IMR-90 (cell line): Measurements from ENCODE around the gene MID1. TPM values are rescaled to one million over a fixed set of nuclear protein-coding genes. Genes with fewer than 3 reads are reported as not detected.

Source experiments
- ATAC-seq: fragments of 200-7000 bp; cut with Tn5 transposase; 2 replicates; pipeline ENCODE4 v1.9.1; 2020; ENCODE audit warnings: low read depth, mild to moderate bottlenecking, moderate library complexity
- BruUV-seq: library from RNA; stranded (reverse); fragments of 400-500 nt; replicated peaks from 2 replicates; lab custom pipeline; 2021; lab: Mats Ljungman, UMichigan
- CTCF ChIA-PET: fragments of 300-600 bp; formaldehyde crosslinking; extraction: SDS; loops from one replicate; lab custom pipeline; 2021; ENCODE audit warnings: antibody characterized with exemption; lab: Yijun Ruan, JAX
- POLR2A ChIA-PET: fragments of 300-600 bp; sonication (Branson Sonifier 250); formaldehyde crosslinking; loops from one replicate; lab custom pipeline; 2022; ENCODE audit warnings: antibody characterized with exemption; ENCODE audit not compliant: unreplicated experiment; lab: Charles Lee
- DNase-seq: peaks from one replicate; pipeline ENCODE4 v3.0.0; 2013
- H2AFZ ChIP-seq: replicated peaks from 2 replicates; pipeline ENCODE3; 2013; ENCODE audit warnings: low read length, mild to moderate bottlenecking; ENCODE audit not compliant: poor library complexity
- H2AK5ac ChIP-seq: 2 replicates; pipeline ENCODE4 v1.6.1; 2013; ENCODE audit warnings: low read depth, low read length, inconsistent platforms
- H2AK9ac ChIP-seq: replicated peaks from 2 replicates; pipeline ENCODE3; 2013; ENCODE audit warnings: mild to moderate bottlenecking, low read depth, low read length, moderate library complexity; ENCODE audit not compliant: poor library complexity
- H2BK120ac ChIP-seq: 2 replicates; pipeline ENCODE4 v1.6.1; 2013; ENCODE audit warnings: low read depth, low read length, inconsistent platforms
- H2BK15ac ChIP-seq: 3 replicates; pipeline ENCODE4 v1.6.1; 2013; ENCODE audit warnings: low read depth, low read length, inconsistent platforms
- H2BK20ac ChIP-seq: 2 replicates; pipeline ENCODE4 v1.6.1; 2013; ENCODE audit warnings: low read depth, mild to moderate bottlenecking, inconsistent platforms, low read length, moderate library complexity
- H2BK5ac ChIP-seq: 2 replicates; pipeline ENCODE4 v1.6.1; 2013; ENCODE audit warnings: mild to moderate bottlenecking, low read depth, low read length, inconsistent platforms; ENCODE audit not compliant: poor library complexity, severe bottlenecking
- H3K14ac ChIP-seq: replicated peaks from 2 replicates; pipeline ENCODE4 v1.6.1; 2013; ENCODE audit warnings: low read depth, low read length, inconsistent platforms
- H3K18ac ChIP-seq: 2 replicates; pipeline ENCODE4 v1.6.1; 2013; ENCODE audit warnings: low read depth, low read length, control low read depth
- H3K23ac ChIP-seq: 2 replicates; pipeline ENCODE4 v1.6.1; 2013; ENCODE audit warnings: low read depth, low read length, inconsistent platforms
- H3K27ac ChIP-seq: 2 replicates; pipeline ENCODE4 v1.5.1; 2013; ENCODE audit warnings: mild to moderate bottlenecking, control low read depth, low read length; ENCODE audit not compliant: insufficient read depth
- H3K27me3 ChIP-seq: 2 replicates; pipeline ENCODE4 v1.6.1; 2013; ENCODE audit warnings: low read length; ENCODE audit not compliant: control insufficient read depth, insufficient read depth
- H3K36me3 ChIP-seq: 2 replicates; pipeline ENCODE4 v1.6.1; 2013; ENCODE audit warnings: low read length, mixed read lengths; ENCODE audit not compliant: control insufficient read depth, insufficient read depth
- H3K4ac ChIP-seq: 2 replicates; pipeline ENCODE4 v1.6.1; 2013; ENCODE audit warnings: low read depth, low read length, inconsistent platforms
- H3K4me1 ChIP-seq: 2 replicates; pipeline ENCODE4 v1.6.1; 2013; ENCODE audit warnings: low read length, mixed read lengths; ENCODE audit not compliant: control insufficient read depth, insufficient read depth
- H3K4me2 ChIP-seq: 2 replicates; pipeline ENCODE4 v1.6.1; 2013; ENCODE audit warnings: low read depth, mild to moderate bottlenecking, control low read depth, low read length, moderate library complexity
- H3K4me3 ChIP-seq: 2 replicates; pipeline ENCODE4 v1.5.1; 2013; ENCODE audit warnings: low read depth, mild to moderate bottlenecking, control low read depth, low read length, moderate library complexity; ENCODE audit not compliant: insufficient read depth
- H3K56ac ChIP-seq: 2 replicates; pipeline ENCODE4 v1.6.1; 2013; ENCODE audit warnings: low read length, inconsistent platforms; ENCODE audit not compliant: insufficient read depth; ENCODE audit errors: extremely low read depth
- H3K79me1 ChIP-seq, 2 experiments: 2 replicates each; pipeline ENCODE4 v1.6.1; 2013; ENCODE audit warnings: low read length in 2 of 2, inconsistent platforms in 1 of 2, low read depth in 1 of 2
- H3K9ac ChIP-seq: 2 replicates; pipeline ENCODE4 v1.6.1; 2013; ENCODE audit warnings: low read depth, low read length, control low read depth
- H3K9me1 ChIP-seq: 2 replicates; pipeline ENCODE4 v1.6.1; 2013; ENCODE audit warnings: low read length, inconsistent platforms; ENCODE audit not compliant: insufficient read depth
- H3K9me3 ChIP-seq: 2 replicates; pipeline ENCODE4 v1.6.1; 2013; ENCODE audit warnings: low read length; ENCODE audit not compliant: control insufficient read depth, insufficient read depth
- H4K20me1 ChIP-seq: 2 replicates; pipeline ENCODE4 v1.6.1; 2013; ENCODE audit warnings: low read length, inconsistent platforms; ENCODE audit not compliant: insufficient read depth
- H4K5ac ChIP-seq: 2 replicates; pipeline ENCODE4 v1.6.1; 2013; ENCODE audit warnings: mild to moderate bottlenecking, low read depth, low read length, control low read depth
- H4K8ac ChIP-seq, 2 experiments: 2 replicates each; pipeline ENCODE4 v1.6.1; 2013; ENCODE audit warnings: low read depth in 2 of 2, low read length in 2 of 2, control low read depth in 1 of 2, inconsistent platforms in 1 of 2
- H4K91ac ChIP-seq: 2 replicates; pipeline ENCODE4 v1.6.1; 2013; ENCODE audit warnings: low read depth, low read length, inconsistent platforms; ENCODE audit not compliant: insufficient read depth
- CEBPB ChIP-seq: IDR thresholded peaks from 2 replicates; pipeline ENCODE4 v1.6.1; 2012; ENCODE audit warnings: low read depth, low read length, improper control_type of control experiment
- FOS ChIP-seq: fragments of 150-350 bp; IDR thresholded peaks from 2 replicates; pipeline ENCODE4 v1.6.1; 2016; ENCODE audit warnings: low read depth, low read length
- SMC3 ChIP-seq: fragments of 150-350 bp; IDR thresholded peaks from 2 replicates; pipeline ENCODE4 v1.6.1; 2016; ENCODE audit warnings: low read depth, mild to moderate bottlenecking, antibody characterized with exemption, low read length, moderate library complexity
- WGBS, 2 experiments: methylation state at CpG; one replicate each; pipeline versions ENCODE4 v1.1.5 to v1.1.7; 2013; ENCODE audit warnings: missing lambda C conversion rate in 2 of 2; ENCODE audit not compliant: insufficient read length in 1 of 2; ENCODE audit errors: extremely low coverage in 2 of 2; 5-methylcytosine and 5-hydroxymethylcytosine counted together
- dilution Hi-C: fragments of 300-500 bp; cut with HindIII; formaldehyde crosslinking; loops from one replicate; pipeline ENCODE4 v1.14.3; 2018; ENCODE audit warnings: low sequenced_read_pairs; ENCODE audit not compliant: unreplicated experiment
- in situ Hi-C: fragments of 300-500 bp; cut with MboI; formaldehyde crosslinking; loops from 3 replicates; pipeline ENCODE4 v1.14.3; 2019; ENCODE audit warnings: low sequenced_read_pairs, inconsistent platforms, mixed read lengths
- intact Hi-C: fragments of 100-400 bp; cut with micrococcal nuclease; formaldehyde crosslinking; loops from 2 replicates; pipeline ENCODE4 v1.10.0; 2022
- polyA plus RNA-seq, 3 experiments: library from polyadenylated mRNA; depleted of rRNA; stranded (reverse); fragments of >200 nt; gene quantifications; 2 replicates each; pipeline ENCODE4 v1.2.3, GENCODE V29; 2012; ENCODE audit warnings: low replicate concordance in 1 of 3
- total RNA-seq: library from RNA; depleted of rRNA; stranded (reverse); fragments of >200 nt; gene quantifications from 2 replicates; pipeline ENCODE4 v1.2.3, GENCODE V29; 2012

The MID1 gene
- total and polyA plus RNA-seq, 2 of the 4 experiments (the other 2 are of a cell fraction): 37.2 to 106 TPM

GRCh38 chrX:10529344-10529743 lies 91.0 kb downstream of the MID1 start:
- intact Hi-C loops: no loop called here
- Histone ChIP-seq H4K5ac (no peak overlapping the region; the same call in 1 of the 2 replicates), H3K14ac (no peak overlapping the region), H3K56ac (no peak overlapping the region), H3K18ac (peak overlapping the region; percentile 35), H3K4me3 (no peak overlapping the region), H2BK5ac (no peak overlapping the region), H3K27ac (no peak overlapping the region), H2BK20ac (no peak overlapping the region), H3K4ac (no peak overlapping the region), H4K91ac (0 out of 2 replicates have a peak overlapping the region, but pooled peaks have one; percentile 30), H2BK120ac (no peak overlapping the region), H3K9me3 (no peaks in the 10 kb centered on the region), H2AK9ac (no peak overlapping the region), H4K20me1 (no peaks in the 10 kb centered on the region), H3K4me2 (no peak overlapping the region), H3K27me3 (no peaks in the 10 kb centered on the region), H3K23ac (no peak overlapping the region), H3K79me1 (peaks cover 0 to 12% of the 10 kb centered on the region in 2 experiments; a peak in 2 of 4 replicates), H3K36me3 (no peaks in the 10 kb centered on the region), H4K8ac (no peak overlapping the region), H3K9ac (no peak overlapping the region), H3K9me1 (peaks cover 3% of the 10 kb centered on the region; the same call in 1 of the 2 replicates), H3K4me1 (peaks cover 7% of the 10 kb centered on the region), H2AFZ (no peak overlapping the region), H2AK5ac (no peak overlapping the region), H2BK15ac (0 out of 3 replicates have a peak overlapping the region, but pooled peaks have one; percentile 20)
- no CpG with 5 or more reads among the region's 4 CpGs for WGBS, 2 experiments
- ChIA-PET CTCF (interaction anchor here (0.9 kb wide), 1 partner anchor 17 kb away, joined by 3 read pairs; no protein-coding TSS in a partner anchor), POLR2A (no interaction called here)
- in situ Hi-C loops: no loop called here
- DNase-seq: peak; percentile 60
- TF ChIP-seq FOS (no peak), CEBPB (peak; percentile 89), SMC3 (no peak)
- dilution Hi-C loops: no loop called here
- peak; percentile 62; the same call in 1 of the 2 replicates for ATAC-seq
- no TSS peak for BruUV-seq
